PFSK-1 (cell line): ENCODE measurements around the gene HGF.

ENCODE experiments used
- FOXP2 ChIP-seq: optimal IDR thresholded peaks from 2 replicates; pipeline ENCODE3; 2011; ENCODE audit warnings: borderline replicate concordance, control low read depth, inconsistent platforms; ENCODE audit not compliant: insufficient read depth; ENCODE audit errors: extremely low read length, extremely low read depth
- POLR2AphosphoS5 ChIP-seq: IDR thresholded peaks from 2 replicates; pipeline ENCODE4 v1.6.1; 2012; ENCODE audit warnings: low read depth, mild to moderate bottlenecking, control low read depth, low read length, moderate library complexity
- REST ChIP-seq, 2 experiments: IDR thresholded peaks; 2 replicates each; pipeline versions ENCODE4 v1.6.1 to v1.8.0; 2011 to 2012; ENCODE audit warnings: low read depth in 2 of 2, low read length in 2 of 2, control low read depth in 1 of 2, inconsistent platforms in 1 of 2, mild to moderate bottlenecking in 1 of 2, moderate library complexity in 1 of 2; ENCODE audit not compliant: insufficient read depth in 1 of 2
- TAF1 ChIP-seq: IDR thresholded peaks from 2 replicates; pipeline ENCODE4 v1.6.1; 2012; ENCODE audit warnings: low read length, control low read depth, borderline replicate concordance; ENCODE audit not compliant: insufficient read depth

GRCh38 chr7:81770728-81771223 lies 929 bp upstream of the HGF start:
- TF ChIP-seq TAF1 (no peak), POLR2AphosphoS5 (no peak), REST (IDR thresholded peaks at IDR 0.05; ENCODE audit: insufficient read depth in 1 of 2, low read depth in 2 of 2, low read length in 2 of 2) (no peak), FOXP2 (peak; percentile 27)
